ENCODE results near the gene ALKBH5.

ALKBH5 gene

GRCh38 chr17:18158022-18158600 lies 25.5 kb upstream of the ALKBH5 start:
- DNase-seq (ENCODE audit: low read depth), result peak; percentile 87

- peak; percentile 41 for DNase-seq (ENCODE audit: low read depth)
These were observed 24.0 kb upstream of the ALKBH5 start for GRCh38 chr17:18159551-18160120.

- no peak for DNase-seq (ENCODE audit: low read depth)
These were observed 23.3 kb upstream of the ALKBH5 start for GRCh38 chr17:18160128-18160856.

- DNase-seq (ENCODE audit: low read depth), result no peak
These were observed 22.2 kb upstream of the ALKBH5 start for GRCh38 chr17:18161207-18162145.

- no peak for DNase-seq (ENCODE audit: low read depth)
These were observed 20.1 kb upstream of the ALKBH5 start for GRCh38 chr17:18163547-18163946.

- no peak for DNase-seq (ENCODE audit: low read depth)
These were observed 16.7 kb upstream of the ALKBH5 start for GRCh38 chr17:18166894-18167293.

- no peak for DNase-seq (ENCODE audit: low read depth)
These were observed 16.2 kb upstream of the ALKBH5 start for GRCh38 chr17:18167421-18167820.

GRCh38 chr17:18172531-18173278 lies 10.9 kb upstream of the ALKBH5 start:
- DNase-seq (ENCODE audit: low read depth), result no peak

- DNase-seq (ENCODE audit: low read depth), result no peak
These were observed 9.9 kb upstream of the ALKBH5 start for GRCh38 chr17:18173740-18174139.

GRCh38 chr17:18176176-18176575 lies 7.5 kb upstream of the ALKBH5 start:
- DNase-seq (ENCODE audit: low read depth), result no peak

- DNase-seq (ENCODE audit: low read depth), result no peak
These were observed 6.5 kb upstream of the ALKBH5 start for GRCh38 chr17:18177133-18177532.

GRCh38 chr17:18177722-18178121 lies 5.9 kb upstream of the ALKBH5 start:
- no peak for DNase-seq (ENCODE audit: low read depth)

GRCh38 chr17:18179196-18179595 lies 4.4 kb upstream of the ALKBH5 start:
- no peak for DNase-seq (ENCODE audit: low read depth)

GRCh38 chr17:18179804-18180203 lies 3.8 kb upstream of the ALKBH5 start:
- peak; percentile 92 for DNase-seq (ENCODE audit: low read depth)

- DNase-seq (ENCODE audit: low read depth), result peak; percentile 59
These were observed 2.3 kb upstream of the ALKBH5 start for GRCh38 chr17:18181358-18181757.

- DNase-seq (ENCODE audit: low read depth), result no peak
These were observed 1.3 kb upstream of the ALKBH5 start for GRCh38 chr17:18182110-18182977.

- DNase-seq (ENCODE audit: low read depth), result no peak
These were observed 672 bp upstream of the ALKBH5 start for GRCh38 chr17:18182978-18183333.

GRCh38 chr17:18184143-18185031 lies 759 bp downstream of the ALKBH5 start:
- peak; percentile 29 for DNase-seq (ENCODE audit: low read depth)

GRCh38 chr17:18185391-18185790 lies 1.8 kb downstream of the ALKBH5 start:
- peak; percentile 56 for DNase-seq (ENCODE audit: low read depth)
